IPS DF 6.9 (cell line): Measurements from ENCODE around the gene SETBP1.

ENCODE experiments used
- DNase-seq: peaks from one replicate; pipeline ENCODE4 v3.0.0-alpha.2; 2013; ENCODE audit warnings: low read depth, low spot score
- H3K27ac ChIP-seq: one replicate; pipeline ENCODE4 v1.5.1; 2013; ENCODE audit warnings: low read length, control low read depth
- H3K27me3 ChIP-seq: 2 replicates; pipeline ENCODE4 v1.6.1; 2013; ENCODE audit warnings: mild to moderate bottlenecking, low read length; ENCODE audit not compliant: control insufficient read depth, insufficient read depth
- H3K36me3 ChIP-seq: 2 replicates; pipeline ENCODE4 v1.6.1; 2013; ENCODE audit warnings: low read length; ENCODE audit not compliant: control insufficient read depth, insufficient read depth
- H3K4me1 ChIP-seq: 2 replicates; pipeline ENCODE4 v1.6.1; 2013; ENCODE audit warnings: low read length; ENCODE audit not compliant: control insufficient read depth, insufficient read depth
- H3K4me3 ChIP-seq: 2 replicates; pipeline ENCODE4 v1.5.1; 2013; ENCODE audit warnings: mild to moderate bottlenecking, low read length
- H3K9me3 ChIP-seq: 2 replicates; pipeline ENCODE4 v1.6.1; 2013; ENCODE audit warnings: low read length, inconsistent platforms; ENCODE audit not compliant: control insufficient read depth, insufficient read depth
- WGBS: extraction: QIAGEN DNeasy Blood & Tissue Kit; methylation state at CpG from one replicate; pipeline ENCODE4 v1.1.7; 2013; ENCODE audit warnings: mixed read lengths, missing lambda C conversion rate; ENCODE audit not compliant: insufficient read length, insufficient coverage; 5-methylcytosine and 5-hydroxymethylcytosine counted together

Gene SETBP1

GRCh38 chr18:45116116-45116515, 435.4 kb downstream of the SETBP1 start:
- H3K9me3 ChIP-seq: no peaks in the 10 kb centered on the region
- no peaks in the 10 kb centered on the region for H3K27me3 ChIP-seq
- no peaks in the 10 kb centered on the region for H3K36me3 ChIP-seq
- DNase-seq: no peak
- no peak overlapping the region for H3K27ac ChIP-seq
- no CpG with 5 or more reads among the region's 4 CpGs for WGBS
- H3K4me3 ChIP-seq: no peak overlapping the region
- H3K4me1 ChIP-seq: no peaks in the 10 kb centered on the region
